Fibroblast of villous mesenchyme (primary cell): ENCODE measurements around the gene MASP1. TPM values are rescaled to one million over a fixed set of nuclear protein-coding genes. Genes with fewer than 3 reads are reported as not detected.
A peak's percentile ranks its signal among the peaks of the same experiment; 100 is the strongest.

Source experiments
- DNase-seq: peaks from one replicate; pipeline ENCODE4 v3.0.0-alpha.2; 2010; ENCODE audit warnings: low read depth
- H3K4me3 ChIP-seq: 2 replicates; pipeline ENCODE4 v1.5.1; 2011; ENCODE audit warnings: low read depth, mild to moderate bottlenecking, low read length
- CTCF ChIP-seq: IDR thresholded peaks from 2 replicates; pipeline ENCODE4 v1.5.1; 2012; ENCODE audit warnings: low read depth, mild to moderate bottlenecking, low read length; ENCODE audit not compliant: insufficient read depth
- total RNA-seq: library from RNA; depleted of rRNA; stranded (reverse); fragments of >200 nt; gene quantifications from 2 replicates; pipeline ENCODE4 v1.2.3, GENCODE V29; 2012

The MASP1 gene
- total RNA-seq, 1 donor: 209 TPM

- DNase-seq: no peak
These were observed 54.6 kb downstream of the MASP1 start for GRCh38 chr3:187236962-187237361.

GRCh38 chr3:187230011-187230410 lies 61.5 kb downstream of the MASP1 start:
- no peak for DNase-seq
- H3K4me3 ChIP-seq: no peak overlapping the region
- no peak for TF ChIP-seq CTCF

More at GRCh38 chr3:187236962-187237361, 54.6 kb downstream of the MASP1 start:
- TF ChIP-seq CTCF: no peak
- no peak overlapping the region for H3K4me3 ChIP-seq

GRCh38 chr3:187228740-187229139 lies 62.8 kb downstream of the MASP1 start:
- H3K4me3 ChIP-seq: no peak overlapping the region
- no peak for DNase-seq
- TF ChIP-seq CTCF: no peak

GRCh38 chr3:187227658-187228258 lies 63.8 kb downstream of the MASP1 start:
- H3K4me3 ChIP-seq: no peak overlapping the region
- TF ChIP-seq CTCF: no peak
- DNase-seq: peak; percentile 52

GRCh38 chr3:187223799-187224198 lies 67.7 kb downstream of the MASP1 start:
- DNase-seq: peak; percentile 14
- TF ChIP-seq CTCF: no peak
- H3K4me3 ChIP-seq: no peak overlapping the region

GRCh38 chr3:187222801-187223200 lies 68.7 kb downstream of the MASP1 start:
- no peak for TF ChIP-seq CTCF
- no peak overlapping the region for H3K4me3 ChIP-seq

GRCh38 chr3:187215460-187215859 lies 76.1 kb downstream of the MASP1 start:
- no peak for TF ChIP-seq CTCF
- DNase-seq: no peak
- H3K4me3 ChIP-seq: no peak overlapping the region

More at GRCh38 chr3:187222801-187223200, 68.7 kb downstream of the MASP1 start:
- DNase-seq: no peak
